GM12878 (cell line): Measurements from ENCODE around the gene PAX9. TPM values are rescaled to one million over a fixed set of nuclear protein-coding genes. Genes with fewer than 3 reads are reported as not detected.

Experiments used
- ATAC-seq: fragments of 200-7000 bp; cut with Tn5 transposase; 3 replicates; pipeline ENCODE4 v1.9.1; 2020; ENCODE audit warnings: mild to moderate bottlenecking, moderate library complexity
- BruUV-seq: library from RNA; stranded (reverse); fragments of 400-500 nt; replicated peaks from 2 replicates; lab custom pipeline; 2021; lab: Mats Ljungman, UMichigan
- CTCF ChIA-PET: fragments of 300-600 bp; sonication (Branson Sonifier 250); formaldehyde crosslinking; extraction: SDS; loops from one replicate; lab custom pipeline; 2021; ENCODE audit warnings: inconsistent platforms; lab: Yijun Ruan, JAX
- POLR2A ChIA-PET: fragments of 350-600 bp; formaldehyde crosslinking; extraction: SDS; loops from one replicate; lab custom pipeline; 2021; ENCODE audit warnings: inconsistent platforms; lab: Charles Lee
- RAD21 ChIA-PET: fragments of 300-600 bp; sonication (Branson Sonifier 250); formaldehyde crosslinking; loops from one replicate; lab custom pipeline; 2023; ENCODE audit warnings: antibody characterized with exemption; ENCODE audit not compliant: unreplicated experiment; lab: Charles Lee
- SMC1A ChIA-PET: fragments of 300-600 bp; sonication (Branson Sonifier 250); formaldehyde crosslinking; loops from one replicate; lab custom pipeline; 2023; ENCODE audit not compliant: unreplicated experiment, uncharacterized antibody; lab: Charles Lee
- DNase-seq: peaks from one replicate; pipeline ENCODE4 v3.0.0-alpha.2; 2011; ENCODE audit warnings: low read depth, low spot score
- FAIRE-seq: peaks from 3 replicates; lab custom pipeline; 2011; peaks lifted over from hg19 to GRCh38; lab: Jason Lieb, UNC
- H2AFZ ChIP-seq: 2 replicates; pipeline ENCODE4 v1.6.0; 2011; ENCODE audit warnings: low read depth, low read length, control low read depth; ENCODE audit not compliant: control insufficient read depth
- H3K27ac ChIP-seq: 2 replicates; pipeline ENCODE4 v1.5.1; 2011; ENCODE audit warnings: control low read depth; ENCODE audit not compliant: control insufficient read depth, insufficient read depth
- H3K27me3 ChIP-seq, 2 experiments: replicated peaks in 1 of 2; 2 replicates each; pipeline versions ENCODE4 v1.6.0 to v1.6.1; 2011; ENCODE audit warnings: low read length in 1 of 2; ENCODE audit not compliant: control insufficient read depth in 2 of 2, insufficient read depth in 2 of 2
- H3K36me3 ChIP-seq, 2 experiments: 2 replicates each; pipeline ENCODE4 v1.5.1; 2011; ENCODE audit warnings: low read length in 1 of 2; ENCODE audit not compliant: control insufficient read depth in 2 of 2, insufficient read depth in 2 of 2
- H3K4me1 ChIP-seq: 2 replicates; pipeline ENCODE4 v1.6.1; 2011; ENCODE audit warnings: mild to moderate bottlenecking, low read length, moderate library complexity, mixed read lengths; ENCODE audit not compliant: control insufficient read depth, insufficient read depth
- H3K4me2 ChIP-seq: 2 replicates; pipeline ENCODE4 v1.6.0; 2011; ENCODE audit warnings: control low read depth; ENCODE audit not compliant: control insufficient read depth, insufficient read depth
- H3K4me3 ChIP-seq: fragments of 200-600 bp; sonication (generic); 2 replicates; pipeline ENCODE4 v1.5.1; 2016
- H3K79me2 ChIP-seq: 2 replicates; pipeline ENCODE4 v1.6.0; 2011; ENCODE audit warnings: low read length; ENCODE audit not compliant: control insufficient read depth, insufficient read depth
- H3K9ac ChIP-seq: 2 replicates; pipeline ENCODE4 v1.8.0; 2011; ENCODE audit warnings: low read length, control low read depth, mixed read lengths; ENCODE audit not compliant: control insufficient read depth, insufficient read depth
- H3K9me3 ChIP-seq: replicated peaks from 3 replicates; pipeline ENCODE4 v1.5.1; 2011; ENCODE audit warnings: mild to moderate bottlenecking, low read length; ENCODE audit not compliant: control insufficient read depth, insufficient read depth
- H4K20me1 ChIP-seq: 2 replicates; pipeline ENCODE4 v1.6.0; 2011; ENCODE audit not compliant: control insufficient read depth, insufficient read depth
- CHD2 ChIP-seq: IDR thresholded peaks from 2 replicates; pipeline ENCODE4 v1.6.1; 2011; ENCODE audit warnings: low read depth, low read length, improper control_type of control experiment, borderline replicate concordance
- CREM ChIP-seq: IDR thresholded peaks from 2 replicates; pipeline ENCODE4 v1.6.1; 2014; ENCODE audit warnings: antibody characterized with exemption, low read depth
- EED ChIP-seq: sonication (generic); IDR thresholded peaks from 2 replicates; pipeline ENCODE4 v1.6.1; 2016; ENCODE audit warnings: antibody characterized with exemption, low read depth
- ESRRA ChIP-seq: IDR thresholded peaks from 2 replicates; pipeline ENCODE4 v1.6.1; 2012; ENCODE audit warnings: mild to moderate bottlenecking, low read length, improper control_type of control experiment
- FOS ChIP-seq: IDR thresholded peaks from 3 replicates; pipeline ENCODE4 v1.6.1; 2011; ENCODE audit warnings: borderline replicate concordance; ENCODE audit not compliant: insufficient read length; ENCODE audit errors: extremely low read depth
- HDAC6 ChIP-seq: fragments of 200-600 bp; sonication (generic); IDR thresholded peaks from one replicate; pipeline ENCODE4 v1.8.0; 2017; ENCODE audit warnings: antibody characterized with exemption; ENCODE audit not compliant: unreplicated experiment
- JUND ChIP-seq: IDR thresholded peaks from 2 replicates; pipeline ENCODE4 v1.6.1; 2012; ENCODE audit warnings: low read depth, mild to moderate bottlenecking, low read length, improper control_type of control experiment, moderate library complexity
- MYB ChIP-seq: fragments of 150-350 bp; IDR thresholded peaks from 2 replicates; pipeline ENCODE4 v1.6.1; 2014; ENCODE audit warnings: mild to moderate bottlenecking, low read depth, low read length, borderline replicate concordance
- NBN ChIP-seq: fragments of 450-650 bp; IDR thresholded peaks from 2 replicates; pipeline ENCODE4 v1.6.1; 2016
- PKNOX1 ChIP-seq: fragments of 450-650 bp; IDR thresholded peaks from 2 replicates; pipeline ENCODE4 v1.6.1; 2016; ENCODE audit warnings: mild to moderate bottlenecking
- RBBP5 ChIP-seq: fragments of 200-600 bp; sonication (generic); conservative IDR thresholded peaks from 2 replicates; pipeline ENCODE4 v1.6.1; 2016
- SP1 ChIP-seq: IDR thresholded peaks from one replicate; pipeline ENCODE4 v1.6.1; 2011; ENCODE audit warnings: low read depth, low read length
- SREBF2 ChIP-seq: IDR thresholded peaks from 2 replicates; pipeline ENCODE4 v1.6.1; 2012; ENCODE audit warnings: mild to moderate bottlenecking, low read length
- ZBED1 ChIP-seq: IDR thresholded peaks from 2 replicates; pipeline ENCODE4 v1.6.1; 2016; ENCODE audit warnings: borderline replicate concordance
- ZSCAN29 ChIP-seq: fragments of 450-650 bp; IDR thresholded peaks from 2 replicates; pipeline ENCODE4 v1.6.1; 2017; ENCODE audit warnings: mild to moderate bottlenecking, moderate library complexity
- WGBS: methylation state at CpG from one replicate; pipeline ENCODE4 v1.1.6; 2016; ENCODE audit warnings: low lambda C conversion rate; ENCODE audit not compliant: insufficient replicate concordance, insufficient coverage; ENCODE audit errors: missing lambda C conversion rate; 5-methylcytosine and 5-hydroxymethylcytosine counted together
- in situ Hi-C: fragments of 300-500 bp; cut with MboI; formaldehyde crosslinking; loops from 9 replicates; pipeline ENCODE4 v1.14.3; 2018; ENCODE audit warnings: mixed read lengths
- intact Hi-C: fragments of 100-400 bp; cut with micrococcal nuclease; formaldehyde crosslinking; loops from one replicate; pipeline ENCODE4 v1.14.2; 2022; ENCODE audit not compliant: unreplicated experiment
- polyA plus RNA-seq, 11 experiments: library from polyadenylated mRNA; depleted of rRNA in 4 of 11; unstranded in 6 of 11; stranded (reverse) in 5 of 11; fragments of >200 nt; fragmentation: Nextera tagmentation in 4 of 11; fragmentation: Illumina TruSeq in 1 of 11; extraction: Ambion mirVana in 4 of 11; extraction: Trizol in 1 of 11; gene quantifications; 1 replicate in 1 of 11; 2 replicates in 10 of 11; pipeline versions ENCODE4 v1.2.1 to v1.2.3, GENCODE V29; 2011 to 2016; ENCODE audit warnings: inconsistent platforms in 2 of 11, missing spikeins in 2 of 11, low read depth in 1 of 11
- total RNA-seq, 4 experiments: library from RNA; depleted of rRNA in 3 of 4; stranded (reverse); fragments of >200 nt in 3 of 4; fragmentation: Illumina TruSeq in 1 of 4; extraction: Trizol in 1 of 4; gene quantifications; 2 replicates each; pipeline versions ENCODE4 v1.2.1 to v1.2.3, GENCODE V29; 2013 to 2021
- TF ChIP-seq, protein P1 (sequence below): fragments of 150-350 bp; IDR thresholded peaks from 2 replicates; pipeline ENCODE4 v1.6.1; 2014; ENCODE audit warnings: mild to moderate bottlenecking, low read depth, low read length
- TF ChIP-seq, protein P2 (sequence below): fragments of 450-650 bp; IDR thresholded peaks from 2 replicates; pipeline ENCODE4 v1.6.1; 2017; ENCODE audit warnings: mild to moderate bottlenecking, moderate library complexity

PAX9 gene
- total and polyA plus RNA-seq, 10 of the 15 experiments (the other 5 are each of a cell fraction or from before 2014, with no cell fraction given): 0.03 to 8.2 (median 0.09) TPM; not detected in 3

DNA sequence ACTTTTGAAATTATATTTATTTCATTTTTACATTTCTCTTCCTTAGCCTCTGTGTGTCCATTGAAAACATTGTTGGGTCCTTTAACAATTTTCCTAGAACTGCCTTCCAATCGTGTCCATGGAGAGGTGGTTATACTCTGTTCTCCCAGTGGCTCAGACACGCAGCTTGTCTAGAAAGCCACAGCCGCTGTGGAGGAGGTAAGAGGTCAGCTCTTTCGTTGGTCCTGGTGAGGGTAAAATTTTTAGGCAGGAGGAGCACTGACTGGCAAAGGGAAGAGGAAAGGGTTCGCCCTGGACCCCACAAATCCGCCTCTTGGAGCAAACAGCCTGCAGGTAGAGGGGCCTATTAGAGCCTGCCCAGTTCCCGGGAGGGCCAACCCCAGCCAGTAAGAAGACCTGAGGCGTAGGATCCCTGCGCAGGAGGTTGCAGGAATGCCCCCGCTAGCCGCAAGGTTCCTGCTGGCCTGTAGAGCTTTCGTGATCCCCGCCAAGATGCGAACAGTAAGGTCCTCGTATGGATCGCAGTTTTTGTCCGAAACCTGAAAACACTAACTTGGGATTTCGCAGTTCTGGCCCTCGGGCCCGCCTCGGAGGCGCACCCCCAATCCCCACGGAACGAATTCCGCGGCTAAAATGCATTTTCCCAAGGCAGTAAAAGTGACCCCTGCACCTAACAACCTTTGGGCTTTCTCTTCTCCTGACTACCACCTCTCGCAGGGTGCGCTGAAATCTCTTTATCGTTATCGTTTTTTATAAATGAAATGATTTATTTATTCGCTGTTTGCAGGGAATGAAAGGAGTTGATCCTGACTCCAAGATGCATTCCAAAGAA lies 7.5 kb upstream of the PAX9 start (continued):
- no peak for TF ChIP-seq SREBF2
- TF ChIP-seq ZSCAN29: no peak
- TF ChIP-seq CHD2: no peak

DNA sequence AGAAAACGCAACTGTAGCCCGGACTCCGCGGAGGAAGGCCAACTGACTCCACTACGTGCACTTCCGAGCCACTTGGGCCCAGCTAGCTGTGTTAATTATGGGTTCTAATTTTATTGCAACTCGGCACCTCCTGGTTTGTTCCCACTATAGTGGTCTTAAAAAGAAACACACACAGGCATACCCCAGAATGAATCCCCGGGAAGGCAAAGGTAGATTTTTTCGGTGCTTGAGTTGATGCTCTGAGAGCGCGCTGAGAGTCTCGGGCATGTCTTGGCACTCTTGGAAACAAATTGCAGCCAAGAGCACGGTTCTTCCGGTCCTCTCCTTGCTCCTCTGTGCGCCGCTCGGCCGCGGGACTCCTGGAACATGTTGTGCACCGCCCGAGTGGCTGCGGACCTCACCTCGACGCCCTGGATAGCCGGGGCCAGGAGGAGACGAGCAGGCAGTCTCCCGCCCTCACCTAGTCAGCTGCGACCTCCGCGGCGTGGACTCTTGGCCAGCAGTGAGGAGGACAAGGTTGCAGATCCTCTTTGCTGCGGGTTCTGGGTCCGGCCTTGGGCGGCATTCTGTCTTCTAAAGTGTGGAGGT lies 6.8 kb upstream of the PAX9 start:
- RAD21 ChIA-PET: no interaction called here
- no peaks in the 10 kb centered on the region for H4K20me1 ChIP-seq
- no peak overlapping the region for H2AFZ ChIP-seq
- no peaks in the 10 kb centered on the region for H3K4me1 ChIP-seq
- in situ Hi-C loops (loop anchor here (10.0 kb wide), 2 partner anchors 280 to 490 kb away; no protein-coding TSS in a partner anchor), intact Hi-C loops (no loop called here)
- CTCF ChIA-PET: interaction anchor here (0.7 to 1.4 kb wide), 3 partner anchors 22 to 176 kb away, joined by 3 read pairs; no protein-coding TSS in a partner anchor
- no peak overlapping the region for H3K9ac ChIP-seq
- no peak for FAIRE-seq
- POLR2A ChIA-PET: no interaction called here
- no peak overlapping the region for H3K27ac ChIP-seq
- H3K4me3 ChIP-seq: no peak overlapping the region
- H3K9me3 ChIP-seq: no peaks in the 10 kb centered on the region; the same call in 2 of the 3 replicates
- no peaks in the 10 kb centered on the region for H3K36me3 ChIP-seq
- no peak overlapping the region for H3K4me2 ChIP-seq
- no TSS peak for BruUV-seq
- 32% methylated on average over 34 of the region's 34 CpGs for WGBS
- H3K27me3 ChIP-seq: peaks cover 3 to 13% of the 10 kb centered on the region in 2 experiments
- no peak for DNase-seq
- no peak for ATAC-seq
- H3K79me2 ChIP-seq: no peaks in the 10 kb centered on the region
- SMC1A ChIA-PET: interaction anchor here (2.2 kb wide), 1 partner anchor 287 kb away, joined by 9 read pairs; no protein-coding TSS in a partner anchor
- no peak for TF ChIP-seq FOS
- no peak for TF ChIP-seq EED
- no peak for TF ChIP-seq NBN
- no peak for TF ChIP-seq ESRRA
- TF ChIP-seq HDAC6: no peak
- TF ChIP-seq, protein P1, sequence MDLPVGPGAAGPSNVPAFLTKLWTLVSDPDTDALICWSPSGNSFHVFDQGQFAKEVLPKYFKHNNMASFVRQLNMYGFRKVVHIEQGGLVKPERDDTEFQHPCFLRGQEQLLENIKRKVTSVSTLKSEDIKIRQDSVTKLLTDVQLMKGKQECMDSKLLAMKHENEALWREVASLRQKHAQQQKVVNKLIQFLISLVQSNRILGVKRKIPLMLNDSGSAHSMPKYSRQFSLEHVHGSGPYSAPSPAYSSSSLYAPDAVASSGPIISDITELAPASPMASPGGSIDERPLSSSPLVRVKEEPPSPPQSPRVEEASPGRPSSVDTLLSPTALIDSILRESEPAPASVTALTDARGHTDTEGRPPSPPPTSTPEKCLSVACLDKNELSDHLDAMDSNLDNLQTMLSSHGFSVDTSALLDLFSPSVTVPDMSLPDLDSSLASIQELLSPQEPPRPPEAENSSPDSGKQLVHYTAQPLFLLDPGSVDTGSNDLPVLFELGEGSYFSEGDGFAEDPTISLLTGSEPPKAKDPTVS: no peak
- TF ChIP-seq CREM: no peak
- no peak for TF ChIP-seq PKNOX1
- no peak for TF ChIP-seq RBBP5
- TF ChIP-seq, protein P2, sequence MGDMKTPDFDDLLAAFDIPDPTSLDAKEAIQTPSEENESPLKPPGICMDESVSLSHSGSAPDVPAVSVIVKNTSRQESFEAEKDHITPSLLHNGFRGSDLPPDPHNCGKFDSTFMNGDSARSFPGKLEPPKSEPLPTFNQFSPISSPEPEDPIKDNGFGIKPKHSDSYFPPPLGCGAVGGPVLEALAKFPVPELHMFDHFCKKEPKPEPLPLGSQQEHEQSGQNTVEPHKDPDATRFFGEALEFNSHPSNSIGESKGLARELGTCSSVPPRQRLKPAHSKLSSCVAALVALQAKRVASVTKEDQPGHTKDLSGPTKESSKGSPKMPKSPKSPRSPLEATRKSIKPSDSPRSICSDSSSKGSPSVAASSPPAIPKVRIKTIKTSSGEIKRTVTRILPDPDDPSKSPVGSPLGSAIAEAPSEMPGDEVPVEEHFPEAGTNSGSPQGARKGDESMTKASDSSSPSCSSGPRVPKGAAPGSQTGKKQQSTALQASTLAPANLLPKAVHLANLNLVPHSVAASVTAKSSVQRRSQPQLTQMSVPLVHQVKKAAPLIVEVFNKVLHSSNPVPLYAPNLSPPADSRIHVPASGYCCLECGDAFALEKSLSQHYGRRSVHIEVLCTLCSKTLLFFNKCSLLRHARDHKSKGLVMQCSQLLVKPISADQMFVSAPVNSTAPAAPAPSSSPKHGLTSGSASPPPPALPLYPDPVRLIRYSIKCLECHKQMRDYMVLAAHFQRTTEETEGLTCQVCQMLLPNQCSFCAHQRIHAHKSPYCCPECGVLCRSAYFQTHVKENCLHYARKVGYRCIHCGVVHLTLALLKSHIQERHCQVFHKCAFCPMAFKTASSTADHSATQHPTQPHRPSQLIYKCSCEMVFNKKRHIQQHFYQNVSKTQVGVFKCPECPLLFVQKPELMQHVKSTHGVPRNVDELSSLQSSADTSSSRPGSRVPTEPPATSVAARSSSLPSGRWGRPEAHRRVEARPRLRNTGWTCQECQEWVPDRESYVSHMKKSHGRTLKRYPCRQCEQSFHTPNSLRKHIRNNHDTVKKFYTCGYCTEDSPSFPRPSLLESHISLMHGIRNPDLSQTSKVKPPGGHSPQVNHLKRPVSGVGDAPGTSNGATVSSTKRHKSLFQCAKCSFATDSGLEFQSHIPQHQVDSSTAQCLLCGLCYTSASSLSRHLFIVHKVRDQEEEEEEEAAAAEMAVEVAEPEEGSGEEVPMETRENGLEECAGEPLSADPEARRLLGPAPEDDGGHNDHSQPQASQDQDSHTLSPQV: no peak
- TF ChIP-seq SP1: no peak
- TF ChIP-seq MYB: no peak
- TF ChIP-seq JUND: no peak
- no peak for TF ChIP-seq ZBED1
